Suppressor macrophage treated with lipopolysaccharide for 4 hours (primary cell): ENCODE results near the gene SH2D3C.

ENCODE experiments used
- DNase-seq: peaks from one replicate; pipeline ENCODE4 v3.0.0-alpha.2; 2020

SH2D3C gene

DNA sequence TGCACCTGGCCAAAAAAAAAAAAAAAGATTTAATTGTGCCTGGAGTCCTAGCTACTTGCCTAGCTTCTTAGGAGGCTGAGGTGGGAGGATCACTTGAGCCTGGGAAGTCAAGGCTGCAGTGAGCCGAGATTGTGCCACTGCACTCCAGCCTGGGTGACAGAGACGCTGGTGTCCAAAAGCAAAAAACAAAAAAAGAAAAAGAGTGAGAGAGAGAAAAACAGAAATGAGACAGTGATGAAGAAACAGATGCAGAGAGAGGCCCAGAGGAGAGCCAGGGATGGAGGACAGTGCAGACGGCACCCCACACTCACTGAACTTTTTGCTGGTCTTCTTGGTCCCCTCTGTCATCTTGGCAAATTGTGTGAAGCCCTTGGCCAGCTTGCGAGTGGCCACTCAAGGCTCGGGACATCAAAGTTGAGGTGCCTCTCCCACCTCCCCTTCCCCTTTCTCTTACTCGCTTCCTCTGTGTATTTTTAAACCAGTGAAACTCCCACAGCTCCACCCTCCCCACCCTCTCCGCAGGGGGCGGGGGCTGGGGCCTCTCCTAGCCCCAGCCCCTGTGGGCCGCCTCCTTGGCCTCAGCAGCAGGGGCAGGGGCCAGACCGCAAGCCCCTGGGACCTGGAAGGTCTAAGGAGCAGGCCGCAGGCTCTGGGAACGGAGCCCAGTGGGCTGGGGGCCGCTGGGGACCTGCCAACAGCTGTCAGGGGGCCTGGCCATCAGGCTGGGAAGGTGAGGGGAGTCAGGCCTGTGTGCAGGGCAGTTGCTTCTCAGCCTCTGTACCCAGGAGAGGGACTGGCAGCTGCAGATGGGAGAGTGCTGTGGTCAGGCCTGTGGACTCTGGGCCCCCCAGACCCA, at the start of gene SH2D3C:
Gene SH2D3C, minus strand, starts transcription at position 387 of the 856 bp plus-strand sequence. Its CDS starts 39 bp downstream, at position 348.
- DNase-seq = peak; percentile 51

DNA sequence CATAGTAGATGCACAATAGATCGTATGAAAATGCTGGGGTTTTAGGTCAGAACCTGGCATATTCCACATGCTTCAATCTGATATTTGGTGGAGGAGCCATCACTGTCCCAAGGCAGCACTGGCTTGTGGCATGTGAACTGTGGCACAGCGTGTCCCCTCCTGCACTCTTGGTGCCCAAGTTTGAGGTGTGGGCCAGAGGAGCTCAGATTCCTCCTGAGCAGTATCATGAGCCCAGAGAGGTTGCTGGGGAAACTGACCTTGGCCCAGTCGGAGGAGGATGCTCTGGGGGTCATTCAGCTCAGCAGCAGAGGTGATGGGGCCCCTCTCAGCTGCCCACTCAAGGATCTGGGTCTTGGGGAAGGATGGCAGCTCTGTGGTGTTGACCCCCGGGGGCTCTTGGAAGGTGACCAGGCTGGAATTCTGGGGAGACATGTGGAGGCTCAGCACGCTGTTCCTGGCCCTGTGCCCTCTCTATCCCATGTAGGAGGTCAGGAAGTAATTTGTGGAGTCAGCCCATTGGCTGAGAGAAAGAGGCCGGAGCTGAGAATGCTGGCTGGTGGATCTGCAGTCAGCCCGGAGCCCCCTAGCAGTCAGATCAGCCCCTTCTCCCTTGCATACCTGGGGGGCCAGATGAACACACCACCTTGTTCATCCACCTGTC, 47.9 kb upstream of the SH2D3C start:
- no peak for DNase-seq

- no peak for DNase-seq
Measured at GRCh38 chr9:127825319-127826051, 47.0 kb upstream of the SH2D3C start.

DNA sequence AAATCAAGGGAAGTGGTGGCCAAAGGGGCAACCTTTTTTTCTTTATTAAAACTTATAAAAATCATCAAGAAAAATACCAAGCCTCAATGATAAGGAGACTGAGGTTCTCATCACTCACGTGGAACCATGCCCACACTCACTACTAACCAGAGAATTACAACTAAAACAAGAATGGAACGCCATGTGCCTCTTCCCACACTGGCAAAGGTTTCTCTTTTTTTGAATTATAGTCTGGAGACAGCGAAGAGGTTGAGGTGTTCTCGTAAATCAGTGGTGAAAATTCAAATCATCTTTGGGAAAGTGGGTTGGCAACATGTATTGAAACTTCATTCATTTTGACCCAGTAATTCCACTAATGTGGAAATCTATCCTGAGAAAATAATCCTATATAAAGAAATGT, 43.6 kb upstream of the SH2D3C start:
- DNase-seq = no peak

DNA sequence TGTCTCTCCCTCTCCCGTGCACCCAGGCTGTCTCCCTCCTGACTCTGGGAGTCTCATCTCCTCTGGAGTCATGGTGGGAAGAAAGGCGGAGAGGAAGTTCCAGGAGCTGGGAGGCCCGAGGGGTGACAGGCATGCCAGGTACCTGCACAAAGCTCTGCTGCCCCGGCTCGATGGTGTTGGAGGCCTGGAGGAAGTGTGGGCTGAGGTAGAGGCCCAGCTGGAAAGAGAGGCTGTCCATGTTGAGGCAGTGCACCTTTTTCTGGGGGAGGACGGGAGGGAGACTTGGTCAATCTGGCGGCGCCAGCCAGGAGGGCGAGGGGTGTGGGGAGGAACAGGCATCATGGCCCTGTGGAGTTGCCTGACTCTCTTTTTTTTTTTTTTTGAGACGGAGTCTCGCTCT, 40.1 kb upstream of the SH2D3C start:
- no peak for DNase-seq

- DNase-seq = no peak
Measured at GRCh38 chr9:127817881-127818434, 39.5 kb upstream of the SH2D3C start.

DNA sequence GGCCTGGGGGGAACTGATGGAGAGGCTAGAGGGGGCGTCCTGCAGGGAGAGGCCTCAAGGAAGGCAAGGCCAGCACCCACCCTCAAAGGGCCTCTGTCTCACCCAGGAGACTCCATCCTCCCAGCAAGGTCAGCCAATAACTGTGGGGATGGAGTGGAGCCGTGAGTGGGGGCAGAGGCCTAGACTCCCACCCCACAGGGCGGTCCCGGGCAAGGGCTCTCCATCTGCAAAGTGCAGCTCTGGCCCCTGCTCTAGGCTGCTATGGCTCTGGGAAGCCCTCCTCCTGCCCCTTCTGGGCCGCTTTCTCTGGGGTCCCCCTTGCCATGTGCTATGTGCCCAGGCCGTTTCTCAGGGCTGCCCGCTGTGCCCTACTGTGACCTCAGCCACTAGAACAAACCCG, 38.3 kb upstream of the SH2D3C start:
- no peak for DNase-seq

DNA sequence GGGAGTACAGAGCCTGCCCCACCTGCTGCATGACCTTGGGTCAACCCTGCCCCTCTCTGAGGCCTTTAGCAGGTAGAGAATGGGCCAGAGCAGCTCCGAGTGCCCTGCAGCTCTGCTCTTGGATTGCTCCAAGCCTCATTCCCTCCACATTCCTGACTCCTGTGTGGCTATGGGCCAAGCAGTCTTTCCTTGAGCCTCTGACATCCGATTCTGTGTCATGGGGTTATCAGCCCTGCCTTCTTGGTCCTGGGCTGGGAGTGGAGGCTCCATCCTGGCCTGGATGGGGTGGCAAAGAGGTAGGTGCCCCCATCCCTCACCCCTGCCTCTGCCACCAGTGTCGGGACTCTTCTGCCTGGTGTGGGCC, 37.9 kb upstream of the SH2D3C start:
- DNase-seq = no peak

DNA sequence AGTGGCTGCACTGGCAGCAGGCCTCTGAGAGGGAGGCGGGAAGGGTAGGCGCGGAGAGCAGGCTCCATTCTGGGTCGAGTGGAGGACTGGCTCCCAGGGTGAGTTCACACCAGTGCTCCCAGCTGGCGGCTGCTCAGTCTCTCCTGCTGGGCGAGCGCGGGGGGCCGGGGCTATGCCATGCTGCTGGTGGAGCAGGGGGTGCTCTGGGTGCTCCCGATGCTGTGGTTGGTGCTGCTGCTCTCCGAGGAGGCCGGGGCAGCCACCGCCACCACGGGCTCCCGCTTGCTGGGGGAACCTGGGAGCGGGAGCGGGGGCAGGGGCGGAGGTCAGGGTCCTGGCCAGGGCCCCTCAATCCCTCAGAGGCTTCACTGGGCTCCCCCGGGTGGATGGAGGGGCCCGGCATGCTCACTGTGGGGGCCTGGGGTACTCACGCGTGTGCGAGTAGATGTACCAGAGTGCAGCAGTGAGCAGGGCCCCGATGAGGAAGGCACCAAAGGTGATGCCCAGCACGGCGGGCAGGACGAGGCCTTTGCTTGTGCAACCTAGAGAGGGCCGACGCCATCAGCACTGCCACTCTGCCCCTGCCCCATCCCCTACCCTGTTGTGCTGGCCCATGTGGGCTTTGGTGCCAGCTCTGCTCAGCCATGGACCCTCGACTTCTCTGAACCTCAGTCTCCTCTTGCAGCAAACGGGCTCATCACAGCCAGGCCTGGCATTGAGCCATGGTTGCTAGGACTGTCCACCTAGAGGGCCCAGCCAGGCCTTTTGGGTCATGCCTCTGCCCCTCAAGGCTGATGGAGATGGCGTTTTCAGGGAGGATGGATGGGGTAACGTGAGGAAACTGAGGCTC, 37.3 kb upstream of the SH2D3C start:
- DNase-seq = no peak

DNA sequence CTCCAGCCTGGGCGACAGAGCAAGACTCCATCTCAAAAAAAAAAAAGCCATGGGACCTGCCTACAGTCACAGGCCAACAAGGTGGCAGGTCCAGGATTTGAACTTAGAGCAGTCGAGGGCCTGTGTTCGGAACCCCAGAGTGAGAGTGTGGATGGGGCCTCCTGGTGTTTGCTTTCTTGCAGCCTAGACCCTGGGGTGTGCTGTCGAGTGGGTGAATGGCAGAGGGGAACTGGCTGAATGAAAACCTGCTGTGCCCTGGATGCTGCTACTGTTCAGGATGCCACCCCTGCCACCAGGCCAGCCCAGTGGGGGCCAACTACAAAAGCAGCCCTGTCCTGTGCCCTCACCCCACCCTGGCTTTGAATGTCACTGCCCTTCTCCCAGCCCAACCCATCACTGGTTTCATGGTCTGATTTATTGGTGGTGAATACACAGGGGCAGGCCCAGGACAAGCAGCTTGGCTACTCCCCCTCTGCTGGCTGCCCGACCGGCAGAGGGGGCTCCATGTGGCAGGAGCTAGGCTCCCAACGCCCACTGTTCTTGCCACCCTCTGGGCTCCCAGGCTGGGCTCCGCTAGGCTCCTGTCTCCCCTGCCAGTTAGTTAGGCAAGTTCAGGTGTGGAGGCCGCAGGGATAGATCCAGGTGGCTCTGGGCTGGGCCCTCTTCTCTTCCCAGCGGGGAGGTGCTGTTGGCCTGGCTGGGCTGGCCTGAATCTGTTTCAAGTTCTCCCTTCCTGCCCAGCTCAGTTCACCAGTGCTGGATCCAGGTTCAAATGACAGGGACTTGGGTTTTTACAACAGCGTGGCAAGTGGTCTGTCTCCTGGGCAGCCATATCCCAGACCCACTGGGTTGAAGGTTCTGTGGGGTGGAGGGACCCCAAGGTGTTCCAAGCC, 36.4 kb upstream of the SH2D3C start:
- no peak for DNase-seq

- DNase-seq = no peak
Measured at GRCh38 chr9:127813686-127814226, 35.3 kb upstream of the SH2D3C start.

- DNase-seq = no peak
Measured at GRCh38 chr9:127812936-127813675, 34.6 kb upstream of the SH2D3C start.

GRCh38 chr9:127812011-127812410, 33.5 kb upstream of the SH2D3C start:
- no peak for DNase-seq

- no peak for DNase-seq
Measured at GRCh38 chr9:127810378-127811187, 32.1 kb upstream of the SH2D3C start.

DNA sequence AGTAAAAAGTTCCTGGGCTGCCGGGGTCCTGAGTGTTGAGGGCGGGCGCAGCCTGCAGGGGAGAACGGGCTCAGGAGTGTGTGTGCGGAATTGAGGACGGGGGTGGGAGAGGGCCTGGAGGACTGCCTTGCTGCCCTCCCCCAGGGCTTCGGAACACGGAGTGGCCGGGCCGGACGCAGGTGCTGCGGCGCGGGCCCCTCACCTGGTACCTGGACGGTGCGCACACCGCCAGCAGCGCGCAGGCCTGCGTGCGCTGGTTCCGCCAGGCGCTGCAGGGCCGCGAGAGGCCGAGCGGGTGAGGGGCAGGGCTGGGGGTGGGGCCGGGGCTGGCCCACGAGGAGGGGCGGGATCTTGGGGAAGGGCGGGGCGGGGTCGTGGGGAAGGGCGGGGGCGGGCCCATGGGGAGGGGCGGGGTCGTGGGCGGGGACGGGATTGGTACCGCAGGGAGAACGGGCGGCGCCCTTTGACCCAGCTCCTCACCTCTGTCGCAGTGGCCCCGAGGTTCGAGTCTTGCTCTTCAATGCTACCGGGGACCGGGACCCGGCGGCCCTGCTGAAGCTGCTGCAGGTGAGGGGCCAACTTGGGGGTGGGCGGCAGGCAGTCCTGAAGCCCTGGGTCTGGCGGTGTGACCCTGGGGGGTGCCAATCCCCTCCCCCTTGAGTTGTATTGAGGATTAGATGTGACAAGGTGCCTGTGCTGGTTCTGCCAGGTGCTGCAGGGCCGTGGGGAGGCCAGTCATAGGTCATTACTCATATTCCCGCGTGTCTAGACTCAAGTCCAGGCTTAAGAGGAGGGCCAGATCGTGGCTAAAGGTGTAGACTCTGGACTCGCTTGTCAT, 31.3 kb upstream of the SH2D3C start:
- DNase-seq = peak; percentile 24

GRCh38 chr9:127809002-127809539, 30.6 kb upstream of the SH2D3C start:
- DNase-seq = no peak

DNA sequence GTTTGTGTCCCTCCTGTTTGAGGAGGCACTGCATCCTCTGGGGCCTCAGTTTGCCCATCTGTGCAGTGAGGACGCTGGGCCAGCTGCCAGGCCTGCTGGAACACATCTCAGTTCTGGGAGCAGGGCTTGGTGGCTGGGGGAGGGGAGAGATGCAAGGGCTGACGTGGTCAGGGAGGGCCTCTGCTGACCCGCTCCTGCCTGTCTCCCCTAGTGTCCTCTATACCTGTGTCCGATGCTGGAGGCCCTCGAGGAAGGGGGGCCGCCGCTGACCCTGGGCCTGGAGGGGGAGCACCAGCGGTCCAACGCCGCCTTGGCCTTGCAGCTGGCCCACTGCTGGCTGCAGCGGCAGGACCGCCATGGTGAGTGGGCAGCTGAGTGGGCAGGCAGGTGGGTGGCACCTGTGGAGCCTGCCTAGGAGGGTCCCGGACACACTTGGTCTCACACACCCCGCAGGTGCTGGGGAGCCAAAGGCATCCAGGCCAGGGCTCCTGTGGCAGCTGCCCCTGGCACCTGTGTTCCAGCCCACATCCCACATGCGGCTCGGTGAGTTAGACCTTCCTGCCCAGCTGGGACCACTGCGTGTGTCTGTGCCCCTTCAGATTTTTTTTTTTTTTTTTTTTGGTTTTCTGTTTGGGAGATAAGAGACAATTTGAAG, 30.0 kb upstream of the SH2D3C start:
- no peak for DNase-seq

- no peak for DNase-seq
Measured at GRCh38 chr9:127806871-127807270, 28.4 kb upstream of the SH2D3C start.
